BJ (cell line): ENCODE results near the gene SRPK3. TPM values are rescaled to one million over a fixed set of nuclear protein-coding genes. Genes with fewer than 3 reads are reported as not detected.
"Not testable (repeated sequence)": the region's sequence is repeated elsewhere in the genome, so short reads cannot be mapped to it uniquely, and the experiment has no call there.

Experiments used
- CTCF ChIA-PET: fragments of 350-600 bp; formaldehyde crosslinking; extraction: SDS; loops from one replicate; lab custom pipeline; 2021; ENCODE audit warnings: antibody characterized with exemption, inconsistent platforms; lab: Yijun Ruan, JAX
- POLR2A ChIA-PET: fragments of 300-600 bp; sonication (Branson Sonifier 250); formaldehyde crosslinking; extraction: SDS; loops from one replicate; lab custom pipeline; 2021; ENCODE audit warnings: antibody characterized with exemption; lab: Charles Lee
- DNase-seq: peaks from one replicate; pipeline ENCODE4 v3.0.0-alpha.2; 2011; ENCODE audit warnings: low read depth
- H3K27me3 ChIP-seq: 2 replicates; pipeline ENCODE4 v1.6.0; 2011; ENCODE audit warnings: low read length; ENCODE audit not compliant: control insufficient read depth, insufficient read depth
- H3K36me3 ChIP-seq: 2 replicates; pipeline ENCODE4 v1.5.1; 2011; ENCODE audit warnings: low read length; ENCODE audit not compliant: control insufficient read depth, insufficient read depth
- H3K4me3 ChIP-seq: 2 replicates; pipeline ENCODE4 v1.5.1; 2011; ENCODE audit warnings: low read depth, mild to moderate bottlenecking, control low read depth, low read length
- polyA plus RNA-seq: library from polyadenylated mRNA; depleted of rRNA; stranded (reverse); fragments of >200 nt; gene quantifications from 2 replicates; pipeline ENCODE4 v1.2.3, GENCODE V29; 2011
- TF ChIP-seq, protein P1 (sequence below): IDR thresholded peaks from 2 replicates; pipeline ENCODE4 v1.5.1; 2011; ENCODE audit warnings: low read depth, mild to moderate bottlenecking, control low read depth, inconsistent platforms, low read length, moderate library complexity; ENCODE audit not compliant: insufficient read depth

Gene SRPK3
- polyA plus RNA-seq, 1 experiment = 1.1 TPM

DNA sequence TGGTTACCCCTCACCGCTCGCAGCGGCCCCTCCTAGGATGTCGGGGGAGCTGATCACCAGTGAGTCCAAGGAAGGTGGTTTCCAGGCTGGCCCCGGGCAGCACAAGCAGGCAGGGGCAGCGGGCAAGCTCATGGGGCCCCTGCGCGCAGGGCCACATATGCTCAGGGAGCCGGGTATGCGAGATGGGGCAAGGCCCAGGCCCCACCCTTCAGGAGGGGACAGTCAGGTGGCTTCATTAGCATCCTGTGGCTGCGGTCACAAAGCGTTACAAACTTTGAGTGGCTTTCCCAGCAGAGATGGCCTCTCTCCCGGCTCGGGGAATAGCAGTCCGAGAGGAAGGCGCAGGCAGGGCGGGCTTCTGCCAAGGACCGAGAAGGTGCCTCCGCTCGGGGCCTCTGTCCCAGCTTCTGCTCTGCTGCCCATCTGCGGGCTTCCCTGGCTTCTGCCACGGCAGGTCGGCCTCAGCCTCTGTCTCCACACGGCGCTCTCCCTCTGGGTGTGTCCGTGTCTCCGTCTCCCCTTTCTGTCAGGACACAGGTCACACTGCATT, 42.7 kb upstream of the SRPK3 start:
- TF ChIP-seq, protein P1, sequence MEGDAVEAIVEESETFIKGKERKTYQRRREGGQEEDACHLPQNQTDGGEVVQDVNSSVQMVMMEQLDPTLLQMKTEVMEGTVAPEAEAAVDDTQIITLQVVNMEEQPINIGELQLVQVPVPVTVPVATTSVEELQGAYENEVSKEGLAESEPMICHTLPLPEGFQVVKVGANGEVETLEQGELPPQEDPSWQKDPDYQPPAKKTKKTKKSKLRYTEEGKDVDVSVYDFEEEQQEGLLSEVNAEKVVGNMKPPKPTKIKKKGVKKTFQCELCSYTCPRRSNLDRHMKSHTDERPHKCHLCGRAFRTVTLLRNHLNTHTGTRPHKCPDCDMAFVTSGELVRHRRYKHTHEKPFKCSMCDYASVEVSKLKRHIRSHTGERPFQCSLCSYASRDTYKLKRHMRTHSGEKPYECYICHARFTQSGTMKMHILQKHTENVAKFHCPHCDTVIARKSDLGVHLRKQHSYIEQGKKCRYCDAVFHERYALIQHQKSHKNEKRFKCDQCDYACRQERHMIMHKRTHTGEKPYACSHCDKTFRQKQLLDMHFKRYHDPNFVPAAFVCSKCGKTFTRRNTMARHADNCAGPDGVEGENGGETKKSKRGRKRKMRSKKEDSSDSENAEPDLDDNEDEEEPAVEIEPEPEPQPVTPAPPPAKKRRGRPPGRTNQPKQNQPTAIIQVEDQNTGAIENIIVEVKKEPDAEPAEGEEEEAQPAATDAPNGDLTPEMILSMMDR = no peak
- ChIA-PET CTCF (no interaction called here), POLR2A (no interaction called here)
- no peak for DNase-seq
- Histone ChIP-seq H3K4me3 (no peak overlapping the region), H3K27me3 (no peaks in the 10 kb centered on the region), H3K36me3 (no peaks in the 10 kb centered on the region; the same call in 1 of the 2 replicates)

DNA sequence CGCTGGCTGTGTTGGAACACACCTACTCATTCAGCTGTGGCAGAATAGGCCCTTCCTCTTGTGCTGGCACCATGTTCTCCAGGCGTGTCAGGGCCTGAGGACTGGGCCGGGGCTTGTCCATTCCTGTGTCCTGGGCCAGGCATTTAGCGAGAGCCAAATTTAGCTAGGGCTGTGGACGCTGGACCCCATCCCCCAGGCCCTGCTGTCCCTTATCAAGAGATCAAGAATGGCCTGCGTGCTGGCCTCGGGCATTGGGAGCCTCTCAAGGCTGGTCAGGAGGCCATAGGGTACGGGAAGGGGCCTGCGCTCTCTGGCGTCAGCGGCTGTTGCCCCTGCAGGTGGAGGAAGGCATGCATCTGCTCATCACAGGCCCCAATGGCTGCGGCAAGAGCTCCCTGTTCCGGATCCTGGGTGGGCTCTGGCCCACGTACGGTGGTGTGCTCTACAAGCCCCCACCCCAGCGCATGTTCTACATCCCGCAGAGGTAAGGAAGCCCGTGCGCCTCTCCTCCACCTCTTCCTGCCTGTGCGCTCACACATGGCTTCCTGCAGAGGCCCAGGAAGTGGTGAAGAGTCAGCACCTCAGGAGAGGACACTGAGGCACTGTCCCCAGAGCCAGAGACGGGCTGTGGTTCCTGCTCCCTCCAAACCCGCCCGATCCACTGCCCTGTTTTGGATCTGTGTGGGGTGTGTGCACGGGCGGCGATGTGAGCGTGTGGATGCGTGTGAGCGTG, 40.9 kb upstream of the SRPK3 start:
- H3K36me3 ChIP-seq = no peaks in the 10 kb centered on the region
- no peaks in the 10 kb centered on the region for H3K27me3 ChIP-seq
- TF ChIP-seq, protein P1 = no peak
- no peak for DNase-seq
- no peak overlapping the region for H3K4me3 ChIP-seq
- ChIA-PET POLR2A (no interaction called here), CTCF (no interaction called here)

DNA sequence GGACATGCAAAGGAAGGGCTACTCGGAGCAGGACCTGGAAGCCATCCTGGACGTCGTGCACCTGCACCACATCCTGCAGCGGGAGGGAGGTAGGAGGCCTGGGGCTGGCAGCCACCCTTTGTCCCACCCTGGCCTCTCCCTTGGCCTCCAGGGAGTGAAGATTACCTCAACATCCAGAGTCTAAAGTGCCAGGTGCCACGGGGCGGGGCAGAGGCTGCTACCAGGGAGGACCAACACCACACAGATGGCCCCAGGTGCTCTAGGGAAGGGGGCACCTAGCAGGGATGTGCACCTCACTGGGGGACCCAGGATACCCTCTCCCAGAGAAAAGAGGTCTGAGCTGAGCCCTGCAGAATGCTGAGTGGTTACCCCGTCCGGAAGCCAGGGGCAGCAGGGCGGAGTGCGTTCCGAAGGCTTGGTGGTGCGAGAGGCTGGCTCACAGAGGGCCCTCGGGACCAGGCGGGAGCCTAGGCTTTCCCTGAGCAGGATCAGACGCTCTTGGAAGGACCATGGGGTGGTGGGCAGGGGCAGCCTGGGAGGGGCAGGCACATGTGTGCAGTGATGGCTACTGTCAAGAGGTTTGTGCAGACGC, 40.1 kb upstream of the SRPK3 start:
- no peak for DNase-seq
- Histone ChIP-seq H3K27me3 (no peaks in the 10 kb centered on the region), H3K36me3 (no peaks in the 10 kb centered on the region), H3K4me3 (no peak overlapping the region)
- ChIA-PET POLR2A (no interaction called here), CTCF (no interaction called here)
- TF ChIP-seq, protein P1 = no peak

- no peaks in the 10 kb centered on the region for H3K36me3 ChIP-seq
- no peak for DNase-seq
- no peak overlapping the region for H3K4me3 ChIP-seq
- no peaks in the 10 kb centered on the region for H3K27me3 ChIP-seq
- ChIA-PET CTCF (no interaction called here), POLR2A (no interaction called here)
- TF ChIP-seq, protein P1 = no peak
These were observed 39.4 kb upstream of the SRPK3 start for GRCh38 chrX:153741446-153741845.

DNA sequence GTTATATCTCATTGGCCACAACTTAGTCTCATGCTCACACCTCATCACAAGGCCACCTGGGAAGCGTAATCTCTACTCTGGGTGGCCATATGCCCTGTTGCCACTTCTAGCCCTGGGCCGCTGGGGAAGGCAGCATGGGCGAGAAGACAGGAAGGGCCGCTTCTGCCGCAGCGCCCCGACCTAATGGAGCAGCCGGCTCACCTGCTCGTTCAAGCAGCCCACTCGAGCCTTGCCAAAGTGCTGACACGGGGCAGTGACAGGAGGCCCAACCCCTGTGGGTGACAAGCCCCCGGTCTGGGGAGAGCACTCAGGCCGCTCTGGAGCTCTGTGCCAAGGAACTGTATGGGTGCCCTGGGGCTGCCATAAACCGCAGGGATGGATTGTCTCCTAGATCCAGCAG, 38.7 kb upstream of the SRPK3 start:
- H3K27me3 ChIP-seq, CTCF ChIA-PET, POLR2A ChIA-PET, DNase-seq, H3K4me3 ChIP-seq, H3K36me3 ChIP-seq: not testable (repeated sequence)

GRCh38 chrX:153742796-153743467, 37.9 kb upstream of the SRPK3 start:
- CTCF ChIA-PET, DNase-seq, POLR2A ChIA-PET, H3K4me3 ChIP-seq, H3K36me3 ChIP-seq, H3K27me3 ChIP-seq: not testable (repeated sequence)

- H3K4me3 ChIP-seq, DNase-seq, H3K36me3 ChIP-seq, H3K27me3 ChIP-seq, POLR2A ChIA-PET: not testable (repeated sequence)
- CTCF ChIA-PET = interaction anchor here (0.7 to 1.3 kb wide), 2 partner anchors 11 to 17 kb away, joined by 3 read pairs; no protein-coding TSS in a partner anchor
These were observed 37.2 kb upstream of the SRPK3 start for GRCh38 chrX:153743468-153744209.
